Nasal cavity respiratory epithelium epithelial cell of viscerocranial mucosa (primary cell): ENCODE results near the gene CD3G. TPM values are rescaled to one million over a fixed set of nuclear protein-coding genes. Genes with fewer than 3 reads are reported as not detected.

Experiments used
- total RNA-seq: library from RNA; depleted of rRNA; stranded (reverse); fragments of >200 nt; gene quantifications from 2 replicates; pipeline ENCODE4 v1.2.3, GENCODE V29; 2014

The CD3G gene
- total RNA-seq = not detected in 2 replicates

DNA sequence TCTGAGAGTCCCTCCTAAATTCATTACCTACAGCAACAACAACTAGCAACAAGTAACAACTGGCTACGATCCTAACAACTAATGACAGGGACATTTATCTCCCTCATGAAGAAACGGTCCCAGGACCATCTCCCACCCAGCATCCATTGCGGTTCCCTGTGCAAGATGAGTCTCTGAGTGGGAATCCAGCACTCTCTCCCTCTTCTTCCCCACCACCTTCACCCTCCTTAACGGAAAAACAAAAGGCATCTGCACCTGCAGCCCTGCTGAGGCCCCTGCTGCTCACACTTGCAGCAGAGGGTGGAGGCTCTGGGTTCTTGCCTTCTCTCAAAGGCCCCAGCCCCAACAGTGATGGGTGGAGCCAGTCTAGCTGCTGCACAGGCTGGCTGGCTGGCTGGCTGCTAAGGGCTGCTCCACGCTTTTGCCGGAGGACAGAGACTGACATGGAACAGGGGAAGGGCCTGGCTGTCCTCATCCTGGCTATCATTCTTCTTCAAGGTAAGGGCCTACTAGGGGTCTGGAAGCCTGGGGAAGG lies at the start of gene CD3G:
Gene CD3G (plus strand): TSS at position 364 of the 535 bp plus-strand sequence. CDS start 80 bp downstream, at position 444.

DNA sequence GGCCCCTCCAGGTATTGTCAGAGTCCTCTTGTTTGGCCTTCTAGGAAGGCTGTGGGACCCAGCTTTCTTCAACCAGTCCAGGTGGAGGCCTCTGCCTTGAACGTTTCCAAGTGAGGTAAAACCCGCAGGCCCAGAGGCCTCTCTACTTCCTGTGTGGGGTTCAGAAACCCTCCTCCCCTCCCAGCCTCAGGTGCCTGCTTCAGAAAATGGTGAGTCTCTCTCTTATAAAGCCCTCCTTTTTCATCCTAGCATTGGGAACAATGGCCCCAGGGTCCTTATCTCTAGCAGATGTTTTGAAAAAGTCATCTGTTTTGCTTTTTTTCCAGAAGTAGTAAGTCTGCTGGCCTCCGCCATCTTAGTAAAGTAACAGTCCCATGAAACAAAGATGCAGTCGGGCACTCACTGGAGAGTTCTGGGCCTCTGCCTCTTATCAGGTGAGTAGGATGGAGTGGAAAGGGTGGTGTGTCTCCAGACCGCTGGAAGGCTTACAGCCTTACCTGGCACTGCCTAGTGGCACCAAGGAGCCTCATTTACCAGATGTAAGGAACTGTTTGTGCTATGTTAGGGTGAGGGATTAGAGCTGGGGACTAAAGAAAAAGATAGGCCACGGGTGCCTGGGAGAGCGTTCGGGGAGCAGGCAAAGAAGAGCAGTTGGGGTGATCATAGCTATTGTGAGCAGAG lies 39.4 kb upstream of the CD3G start, which contains the start of gene CD3E:
Gene CD3E (plus strand): TSS at position 163 of the 681 bp plus-strand sequence. CDS start 223 bp downstream, at position 386.

DNA sequence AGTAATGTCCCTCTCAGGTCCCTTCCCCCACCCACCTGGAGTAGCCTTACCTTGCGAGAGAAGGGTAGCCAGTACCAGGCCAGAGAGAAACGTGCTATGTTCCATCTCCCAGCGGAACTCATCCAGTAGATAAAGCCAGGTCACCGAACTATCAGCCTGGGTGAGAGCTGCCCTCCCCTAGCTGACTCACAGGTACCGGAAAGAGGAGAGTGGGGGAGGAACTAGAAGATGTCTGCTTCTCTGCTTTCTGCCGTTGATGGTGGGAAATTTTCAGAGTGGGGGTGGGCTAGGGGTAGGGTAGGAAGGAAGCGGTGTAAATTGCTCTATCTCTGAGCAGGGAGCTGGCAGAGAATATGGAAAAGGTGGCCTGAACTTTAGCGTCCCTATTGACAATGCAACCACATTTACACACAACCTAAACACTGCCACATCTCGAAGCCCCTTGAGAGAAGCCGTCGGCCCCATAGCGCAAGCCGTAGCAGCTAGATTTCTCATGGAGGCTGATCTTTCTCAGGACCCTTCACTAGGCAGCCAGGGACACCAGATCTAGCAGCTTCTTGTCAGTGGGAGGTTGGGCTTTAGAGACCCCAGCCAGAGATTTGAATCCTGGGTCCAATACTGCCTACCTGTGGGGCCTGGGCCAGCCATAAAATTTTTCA lies 1.5 kb upstream of the CD3G start, which contains the start of gene CD3D:
Gene CD3D (minus strand): TSS at position 203 of the 659 bp plus-strand sequence. CDS start 98 bp downstream, at position 105.

DNA sequence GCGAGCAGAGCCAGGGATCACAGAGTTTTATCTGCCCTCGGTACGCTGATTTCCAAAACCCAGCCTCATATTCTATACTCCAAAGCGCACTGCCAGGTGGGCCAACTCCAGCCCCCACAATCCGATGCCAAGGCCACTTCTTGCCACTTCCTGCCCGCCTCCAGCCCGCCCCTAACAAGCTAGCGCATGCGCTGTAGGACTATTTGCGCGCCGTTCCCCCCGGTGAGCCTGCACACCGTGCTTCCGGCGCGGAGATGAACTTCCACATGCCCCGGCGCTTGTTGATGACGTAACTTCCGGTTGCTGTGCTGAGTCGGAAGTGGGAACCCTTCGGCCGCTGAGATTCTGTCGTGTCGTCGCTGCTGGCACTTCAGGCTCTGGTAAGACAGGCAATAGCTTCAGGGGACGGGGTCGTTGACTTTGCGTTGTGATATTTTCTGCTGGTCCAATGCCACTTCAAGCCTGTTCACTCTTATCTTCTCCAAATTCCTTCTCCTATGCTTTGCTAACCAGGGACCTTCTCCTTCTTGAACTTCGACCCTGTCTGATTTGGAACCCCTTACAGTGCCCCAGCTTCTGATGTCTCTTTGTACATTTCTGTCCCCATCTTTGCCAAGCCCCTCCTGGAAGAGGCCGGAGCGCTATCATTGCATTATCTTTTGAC lies 15.3 kb downstream of the CD3G start, which contains the start of gene UBE4A:
Gene UBE4A (plus strand): TSS at position 306 of the 664 bp plus-strand sequence. CDS start 5,481 bp downstream, outside the sequence.

DNA sequence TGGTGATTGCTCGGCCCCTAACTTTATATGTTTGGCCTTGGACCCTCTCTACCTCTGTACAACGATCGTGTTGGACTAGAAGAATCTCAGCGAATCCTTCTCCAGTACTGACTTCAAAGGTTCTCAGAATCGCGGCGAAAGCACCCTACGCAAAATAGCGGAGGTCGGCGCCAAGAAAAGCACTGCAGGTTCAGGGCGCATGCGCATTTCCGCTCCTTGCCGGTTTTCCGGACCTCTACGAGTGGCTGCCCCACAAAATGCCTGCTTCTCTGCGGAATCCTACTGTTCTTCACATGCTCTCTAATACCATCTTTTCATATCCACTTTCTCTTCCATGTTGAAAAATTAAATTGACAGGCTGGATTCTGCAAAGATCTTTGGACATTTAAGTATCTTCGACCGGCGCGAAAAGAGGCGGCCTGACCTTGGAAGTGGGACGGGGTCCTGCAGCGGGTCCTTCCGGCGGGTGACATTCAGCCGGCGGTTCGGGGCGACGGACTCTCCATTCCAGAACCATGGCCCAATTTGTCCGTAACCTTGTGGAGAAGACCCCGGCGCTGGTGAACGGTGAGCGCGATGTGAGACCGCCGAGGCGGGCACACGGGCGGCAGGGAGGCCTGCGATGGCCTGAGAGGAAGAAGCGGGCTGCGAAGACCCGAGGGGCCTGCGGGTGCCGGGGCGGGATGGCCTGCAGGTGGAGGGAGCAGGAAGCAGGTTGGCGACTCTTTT lies 57.2 kb downstream of the CD3G start, which contains the start of gene ATP5MG:
Gene ATP5MG (plus strand): TSS at position 456 of the 729 bp plus-strand sequence. CDS start 60 bp downstream, at position 516.

Other genes with a start within 250 kb of the CD3G start
- gene SCN4B, start 191.5 kb upstream of the CD3G start, total RNA-seq = 0.68 and 2.6 TPM in 2 replicates
- under 0.01 and 0.57 TPM in 2 replicates for gene SCN2B, start 167.7 kb upstream of the CD3G start, total RNA-seq
- gene JAML, start 119.3 kb upstream of the CD3G start, total RNA-seq = not detected in 2 replicates
- gene MPZL3, start 92.0 kb upstream of the CD3G start, total RNA-seq = 44.3 and 64.3 TPM in 2 replicates
- 48.2 and 140 TPM in 2 replicates for gene MPZL2, start 80.0 kb upstream of the CD3G start, total RNA-seq
- 0.07 TPM in 1 of 2 replicates, not detected in the other for gene CD3E, start 39.6 kb upstream of the CD3G start, total RNA-seq
- not detected in 2 replicates for gene CD3D, start 1.6 kb upstream of the CD3G start, total RNA-seq
- gene UBE4A, start 15.3 kb downstream of the CD3G start, total RNA-seq = 24.3 and 32.5 TPM in 2 replicates
- gene ATP5MG, start 57.3 kb downstream of the CD3G start, total RNA-seq = 52.5 and 121 TPM in 2 replicates
- 17.1 and 44.8 TPM in 2 replicates for gene KMT2A, start 92.1 kb downstream of the CD3G start, total RNA-seq
- gene TTC36, start 183.1 kb downstream of the CD3G start, total RNA-seq = 0.68 and 1.3 TPM in 2 replicates
- gene TMEM25, start 186.8 kb downstream of the CD3G start, total RNA-seq = 14.4 and 40.4 TPM in 2 replicates
- 19.1 and 27.6 TPM in 2 replicates for gene IFT46, start 221.6 kb downstream of the CD3G start, total RNA-seq
- 99.5 and 127 TPM in 2 replicates for gene ARCN1, start 228.1 kb downstream of the CD3G start, total RNA-seq